HepG2 (cell line): ENCODE results near the gene LRRC8E. TPM values are rescaled to one million over a fixed set of nuclear protein-coding genes. Genes with fewer than 3 reads are reported as not detected.

Source experiments
- ATAC-seq: fragments of 200-7000 bp; cut with Tn5 transposase; 3 replicates; pipeline ENCODE4 v1.9.1; 2020; ENCODE audit warnings: mild to moderate bottlenecking, moderate library complexity
- BruUV-seq: library from RNA; stranded (reverse); fragments of 400-500 nt; replicated peaks from 2 replicates; lab custom pipeline; 2021; lab: Mats Ljungman, UMichigan
- CTCF ChIA-PET: fragments of 300-600 bp; formaldehyde crosslinking; extraction: SDS; loops from one replicate; lab custom pipeline; 2021; ENCODE audit warnings: low total read pairs, inconsistent platforms, low intra/inter-chr PET ratio; lab: Yijun Ruan, JAX
- POLR2A ChIA-PET: fragments of 350-600 bp; sonication (Branson Sonifier 250); formaldehyde crosslinking; loops from one replicate; lab custom pipeline; 2020; ENCODE audit warnings: antibody characterized with exemption, inconsistent platforms; lab: Yijun Ruan, JAX
- DNase-seq: peaks from one replicate; pipeline ENCODE4 v3.0.0-alpha.2; 2015; ENCODE audit warnings: low spot score
- FAIRE-seq: peaks from 3 replicates; lab custom pipeline; 2011; peaks lifted over from hg19 to GRCh38; lab: Jason Lieb, UNC
- H2AFZ ChIP-seq: one replicate; pipeline ENCODE4 v1.6.1; 2011; ENCODE audit warnings: low read length, inconsistent platforms
- H3K27ac ChIP-seq: fragments of 300-600 bp; 3 replicates; pipeline ENCODE4 v1.8.0; 2011; ENCODE audit warnings: mixed run types, mild to moderate bottlenecking, mixed read lengths, low read length, inconsistent platforms; ENCODE audit not compliant: insufficient read depth; ENCODE audit errors: extremely low read length
- H3K27me3 ChIP-seq, 2 experiments: fragments of 200-600 bp in 1 of 2; 2 replicates in 1 of 2; 3 replicates in 1 of 2; pipeline versions ENCODE4 v1.6.0 to v1.8.0; 2011; ENCODE audit warnings: low read length in 2 of 2, mild to moderate bottlenecking in 2 of 2, moderate library complexity in 2 of 2, inconsistent platforms in 1 of 2; ENCODE audit not compliant: insufficient read depth in 2 of 2, control insufficient read depth in 1 of 2
- H3K36me3 ChIP-seq, 2 experiments: fragments of 200-600 bp in 1 of 2; replicated peaks in 1 of 2; 2 replicates in 1 of 2; 3 replicates in 1 of 2; pipeline versions ENCODE4 v1.5.1 to v1.8.0; 2011; ENCODE audit warnings: low read length in 2 of 2, inconsistent platforms in 1 of 2; ENCODE audit not compliant: insufficient read depth in 2 of 2, control insufficient read depth in 1 of 2
- H3K4me1 ChIP-seq: 2 replicates; pipeline ENCODE4 v1.5.1; 2012; ENCODE audit warnings: low read length, inconsistent platforms; ENCODE audit not compliant: insufficient read depth
- H3K4me2 ChIP-seq: 2 replicates; pipeline ENCODE4 v1.6.0; 2011; ENCODE audit warnings: low read depth, low read length, inconsistent platforms
- H3K4me3 ChIP-seq, 3 experiments: fragments of 200-600 bp in 1 of 3; sonication (generic), shearing (Covaris generic) in 1 of 3; replicated peaks in 1 of 3; 2 replicates each; pipeline ENCODE4 v1.5.1; 2011 to 2016; ENCODE audit warnings: low read length in 3 of 3, inconsistent platforms in 2 of 3, low read depth in 2 of 3, mild to moderate bottlenecking in 2 of 3, control low read depth in 1 of 3, mixed read lengths in 1 of 3; ENCODE audit not compliant: insufficient read depth in 1 of 3
- H3K79me2 ChIP-seq: one replicate; pipeline ENCODE4 v1.6.1; 2011; ENCODE audit warnings: low read length, inconsistent platforms; ENCODE audit not compliant: insufficient read depth
- H3K9ac ChIP-seq: 2 replicates; pipeline ENCODE4 v1.6.0; 2011; ENCODE audit warnings: mild to moderate bottlenecking, low read depth, low read length, inconsistent platforms; ENCODE audit not compliant: insufficient read depth
- H3K9me3 ChIP-seq: 2 replicates; pipeline ENCODE4 v1.5.1; 2012; ENCODE audit warnings: mild to moderate bottlenecking, low read length
- H4K20me1 ChIP-seq: 2 replicates; pipeline ENCODE4 v1.6.0; 2011; ENCODE audit warnings: inconsistent platforms, mild to moderate bottlenecking, low read length, moderate library complexity; ENCODE audit not compliant: insufficient read depth
- ATF7 ChIP-seq, 2 experiments: fragments of 450-650 bp in 1 of 2; sonication (generic) in 1 of 2; formaldehyde crosslinking in 1 of 2; IDR thresholded peaks; 2 replicates each; pipeline versions ENCODE4 v1.4.0 to v1.6.1; 2016 to 2020; ENCODE audit warnings: antibody characterized with exemption in 1 of 2, mild to moderate bottlenecking in 1 of 2, missing genetic modification reagents in 1 of 2
- SMARCE1 ChIP-seq: fragments of 450-650 bp; IDR thresholded peaks from 2 replicates; pipeline ENCODE4 v1.6.1; 2017; ENCODE audit warnings: borderline replicate concordance
- SOX6 ChIP-seq, 2 experiments: fragments of 450-650 bp in 1 of 2; sonication (generic) in 1 of 2; formaldehyde crosslinking in 1 of 2; IDR thresholded peaks; 2 replicates each; pipeline versions ENCODE4 v1.4.0 to v1.6.1; 2017 to 2020; ENCODE audit warnings: antibody characterized with exemption in 1 of 2, mild to moderate bottlenecking in 1 of 2, missing genetic modification reagents in 1 of 2
- SRSF9 ChIP-seq: fragments of 200-400 bp; formaldehyde crosslinking; IDR thresholded peaks from 2 replicates; pipeline ENCODE4 v1.6.1; 2018; ENCODE audit warnings: borderline replicate concordance, mild to moderate bottlenecking, low read depth, low read length; ENCODE audit not compliant: insufficient read depth, poor library complexity, severe bottlenecking
- ZNF263 ChIP-seq: sonication (generic); formaldehyde crosslinking; IDR thresholded peaks from 2 replicates; pipeline ENCODE4 v1.4.0; 2020; ENCODE audit warnings: missing genetic modification reagents
- ZNF446 ChIP-seq: sonication (generic); formaldehyde crosslinking; IDR thresholded peaks from 2 replicates; pipeline ENCODE4 v1.5.0; 2020; ENCODE audit warnings: mild to moderate bottlenecking, missing genetic modification reagents
- ZNF558 ChIP-seq: sonication (generic); formaldehyde crosslinking; IDR thresholded peaks from 2 replicates; pipeline ENCODE4 v1.9.0; 2022; ENCODE audit warnings: mild to moderate bottlenecking, missing genetic modification reagents, borderline replicate concordance
- WGBS: methylation state at CpG from one replicate; pipeline ENCODE4 v1.1.6; 2017; ENCODE audit warnings: low lambda C conversion rate; 5-methylcytosine and 5-hydroxymethylcytosine counted together
- in situ Hi-C: cut with HindIII; loops from 2 replicates; pipeline ENCODE4 v1.10.0; 2017; ENCODE audit warnings: low pct_unique_long_range_greater_than_20kb; ENCODE audit not compliant: extremely low pct_ligation_motif_present
- intact Hi-C: fragments of 100-400 bp; cut with micrococcal nuclease; formaldehyde crosslinking; loops from one replicate; pipeline ENCODE4 v1.10.0; 2022; ENCODE audit not compliant: unreplicated experiment
- polyA plus RNA-seq, 8 experiments: library from polyadenylated mRNA; depleted of rRNA in 3 of 8; stranded (reverse) in 7 of 8; unstranded in 1 of 8; fragments of >200 nt; fragmentation: Illumina TruSeq in 4 of 8; extraction: Trizol in 4 of 8; gene quantifications; 2 replicates each; pipeline versions ENCODE4 v1.2.1 to v1.2.3, GENCODE V29; 2011 to 2016; ENCODE audit warnings: low read depth in 4 of 8, missing spikeins in 1 of 8, mixed read lengths in 1 of 8; ENCODE audit not compliant: insufficient read depth in 1 of 8
- total RNA-seq, 5 experiments: library from RNA; depleted of rRNA; stranded (reverse); fragments of >200 nt; fragmentation: Illumina TruSeq; extraction: Trizol; gene quantifications; 2 replicates each; pipeline ENCODE4 v1.2.3, GENCODE V29; 2016; ENCODE audit warnings: low read depth in 1 of 5
- TF ChIP-seq, protein P1 (sequence below): sonication (generic); formaldehyde crosslinking; conservative IDR thresholded peaks from 2 replicates; pipeline ENCODE4 v1.4.0; 2020; ENCODE audit warnings: missing genetic modification reagents
- TF ChIP-seq, protein P2 (sequence below): sonication (generic); formaldehyde crosslinking; IDR thresholded peaks from 2 replicates; pipeline ENCODE4; 2020; ENCODE audit warnings: missing genetic modification reagents, mild to moderate bottlenecking, borderline replicate concordance
- TF ChIP-seq, protein P3 (sequence below): sonication (generic); formaldehyde crosslinking; conservative IDR thresholded peaks from 2 replicates; pipeline ENCODE4 v1.4.0; 2020; ENCODE audit warnings: missing genetic modification reagents
- TF ChIP-seq, protein P4 (sequence below): sonication (generic); formaldehyde crosslinking; conservative IDR thresholded peaks from 2 replicates; pipeline ENCODE4 v1.8.1; 2023; ENCODE audit warnings: missing genetic modification reagents

Gene LRRC8E
- total and polyA plus RNA-seq, 2 of the 13 experiments (the other 11 are each of a cell fraction or from before 2014, with no cell fraction given), result 8.0 to 10.3 TPM

DNA sequence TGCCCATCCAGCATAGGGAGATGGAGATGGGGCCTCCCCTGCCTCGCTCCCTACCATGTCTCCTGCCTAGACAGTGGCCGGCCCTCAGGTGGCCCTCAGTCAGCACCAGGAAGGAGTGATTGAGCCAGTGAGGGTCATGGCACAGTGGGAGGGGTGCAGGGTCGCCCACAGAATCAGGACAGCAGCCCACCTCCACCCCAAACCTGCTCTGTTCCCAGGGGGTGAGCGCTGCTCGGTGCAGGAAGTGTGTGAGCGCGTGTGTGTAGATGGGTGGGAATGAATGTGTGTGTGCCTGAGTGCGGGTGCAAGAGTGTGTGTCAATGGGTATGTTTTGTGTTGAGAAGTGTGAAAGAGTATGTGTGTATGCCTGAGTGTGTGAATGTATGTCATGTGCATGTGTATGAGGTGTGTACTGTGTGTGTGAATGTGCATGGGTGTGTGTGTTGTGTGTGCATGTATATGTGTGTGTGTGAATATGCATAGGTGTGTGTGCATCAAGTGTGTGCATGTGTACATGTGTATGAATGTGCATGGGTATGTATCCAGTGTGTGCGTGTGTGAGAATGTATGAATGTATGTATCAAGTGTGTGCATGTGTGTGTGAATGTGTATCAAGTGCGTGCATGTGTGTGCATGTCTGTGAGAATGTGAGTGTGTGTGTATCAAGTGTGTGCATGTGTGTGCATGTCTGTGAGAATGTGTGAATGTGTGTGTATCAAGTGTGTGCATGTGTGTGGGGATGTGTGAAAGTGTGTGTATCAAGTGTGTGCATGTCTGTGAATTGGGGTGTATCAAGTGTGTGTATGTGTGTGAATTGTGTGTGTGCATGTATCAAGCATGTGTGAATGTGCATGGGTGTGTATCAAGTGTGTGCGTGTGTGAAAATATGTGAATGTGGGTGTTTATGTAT, 46.3 kb upstream of the LRRC8E start:
- peak; percentile 26 for FAIRE-seq
- in situ Hi-C loops (no loop called here), intact Hi-C loops (no loop called here)
- Histone ChIP-seq H3K79me2 (no peaks in the 10 kb centered on the region), H3K4me1 (peaks cover 33% of the 10 kb centered on the region), H2AFZ (no peak overlapping the region), H3K27me3 (no peaks in the 10 kb centered on the region), H3K27ac (no peak overlapping the region), H3K9me3 (no peaks in the 10 kb centered on the region), H3K36me3 (no peaks in the 10 kb centered on the region), H3K4me2 (no peak overlapping the region), H4K20me1 (no peaks in the 10 kb centered on the region), H3K9ac (no peak overlapping the region), H3K4me3 (no peak overlapping the region)
- WGBS, result 77% methylated on average over 9 of the region's 11 CpGs
- DNase-seq, result no peak
- CTCF ChIA-PET, result no interaction called here
- no peak for ATAC-seq
- POLR2A ChIA-PET, result no interaction called here
- no TSS peak for BruUV-seq
- TF ChIP-seq ATF7 (IDR thresholded peaks at IDR 0.05) (0 out of 2 replicates have a peak, but pooled peaks have one; percentile 6), ATF7 (CRISPR knock-in tag; IDR thresholded peaks at IDR 0.05) (no peak), SOX6 (IDR thresholded peaks at IDR 0.05) (no peak), SOX6 (CRISPR knock-in tag; IDR thresholded peaks at IDR 0.05) (no peak), SRSF9 (no peak), ZNF263 (CRISPR knock-in tag) (no peak), ZNF446 (CRISPR knock-in tag) (no peak), ZNF558 (no peak), SMARCE1 (no peak)
- TF ChIP-seq, protein P1, sequence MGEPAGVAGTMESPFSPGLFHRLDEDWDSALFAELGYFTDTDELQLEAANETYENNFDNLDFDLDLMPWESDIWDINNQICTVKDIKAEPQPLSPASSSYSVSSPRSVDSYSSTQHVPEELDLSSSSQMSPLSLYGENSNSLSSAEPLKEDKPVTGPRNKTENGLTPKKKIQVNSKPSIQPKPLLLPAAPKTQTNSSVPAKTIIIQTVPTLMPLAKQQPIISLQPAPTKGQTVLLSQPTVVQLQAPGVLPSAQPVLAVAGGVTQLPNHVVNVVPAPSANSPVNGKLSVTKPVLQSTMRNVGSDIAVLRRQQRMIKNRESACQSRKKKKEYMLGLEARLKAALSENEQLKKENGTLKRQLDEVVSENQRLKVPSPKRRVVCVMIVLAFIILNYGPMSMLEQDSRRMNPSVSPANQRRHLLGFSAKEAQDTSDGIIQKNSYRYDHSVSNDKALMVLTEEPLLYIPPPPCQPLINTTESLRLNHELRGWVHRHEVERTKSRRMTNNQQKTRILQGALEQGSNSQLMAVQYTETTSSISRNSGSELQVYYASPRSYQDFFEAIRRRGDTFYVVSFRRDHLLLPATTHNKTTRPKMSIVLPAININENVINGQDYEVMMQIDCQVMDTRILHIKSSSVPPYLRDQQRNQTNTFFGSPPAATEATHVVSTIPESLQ (CRISPR knock-in tag), result no peak
- TF ChIP-seq, protein P2, sequence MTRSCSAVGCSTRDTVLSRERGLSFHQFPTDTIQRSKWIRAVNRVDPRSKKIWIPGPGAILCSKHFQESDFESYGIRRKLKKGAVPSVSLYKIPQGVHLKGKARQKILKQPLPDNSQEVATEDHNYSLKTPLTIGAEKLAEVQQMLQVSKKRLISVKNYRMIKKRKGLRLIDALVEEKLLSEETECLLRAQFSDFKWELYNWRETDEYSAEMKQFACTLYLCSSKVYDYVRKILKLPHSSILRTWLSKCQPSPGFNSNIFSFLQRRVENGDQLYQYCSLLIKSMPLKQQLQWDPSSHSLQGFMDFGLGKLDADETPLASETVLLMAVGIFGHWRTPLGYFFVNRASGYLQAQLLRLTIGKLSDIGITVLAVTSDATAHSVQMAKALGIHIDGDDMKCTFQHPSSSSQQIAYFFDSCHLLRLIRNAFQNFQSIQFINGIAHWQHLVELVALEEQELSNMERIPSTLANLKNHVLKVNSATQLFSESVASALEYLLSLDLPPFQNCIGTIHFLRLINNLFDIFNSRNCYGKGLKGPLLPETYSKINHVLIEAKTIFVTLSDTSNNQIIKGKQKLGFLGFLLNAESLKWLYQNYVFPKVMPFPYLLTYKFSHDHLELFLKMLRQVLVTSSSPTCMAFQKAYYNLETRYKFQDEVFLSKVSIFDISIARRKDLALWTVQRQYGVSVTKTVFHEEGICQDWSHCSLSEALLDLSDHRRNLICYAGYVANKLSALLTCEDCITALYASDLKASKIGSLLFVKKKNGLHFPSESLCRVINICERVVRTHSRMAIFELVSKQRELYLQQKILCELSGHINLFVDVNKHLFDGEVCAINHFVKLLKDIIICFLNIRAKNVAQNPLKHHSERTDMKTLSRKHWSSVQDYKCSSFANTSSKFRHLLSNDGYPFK (CRISPR knock-in tag), result no peak
- TF ChIP-seq, protein P3, sequence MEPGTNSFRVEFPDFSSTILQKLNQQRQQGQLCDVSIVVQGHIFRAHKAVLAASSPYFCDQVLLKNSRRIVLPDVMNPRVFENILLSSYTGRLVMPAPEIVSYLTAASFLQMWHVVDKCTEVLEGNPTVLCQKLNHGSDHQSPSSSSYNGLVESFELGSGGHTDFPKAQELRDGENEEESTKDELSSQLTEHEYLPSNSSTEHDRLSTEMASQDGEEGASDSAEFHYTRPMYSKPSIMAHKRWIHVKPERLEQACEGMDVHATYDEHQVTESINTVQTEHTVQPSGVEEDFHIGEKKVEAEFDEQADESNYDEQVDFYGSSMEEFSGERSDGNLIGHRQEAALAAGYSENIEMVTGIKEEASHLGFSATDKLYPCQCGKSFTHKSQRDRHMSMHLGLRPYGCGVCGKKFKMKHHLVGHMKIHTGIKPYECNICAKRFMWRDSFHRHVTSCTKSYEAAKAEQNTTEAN (CRISPR knock-in tag), result 0 out of 2 replicates have a peak, but pooled peaks have one; percentile 30
- TF ChIP-seq, protein P4, sequence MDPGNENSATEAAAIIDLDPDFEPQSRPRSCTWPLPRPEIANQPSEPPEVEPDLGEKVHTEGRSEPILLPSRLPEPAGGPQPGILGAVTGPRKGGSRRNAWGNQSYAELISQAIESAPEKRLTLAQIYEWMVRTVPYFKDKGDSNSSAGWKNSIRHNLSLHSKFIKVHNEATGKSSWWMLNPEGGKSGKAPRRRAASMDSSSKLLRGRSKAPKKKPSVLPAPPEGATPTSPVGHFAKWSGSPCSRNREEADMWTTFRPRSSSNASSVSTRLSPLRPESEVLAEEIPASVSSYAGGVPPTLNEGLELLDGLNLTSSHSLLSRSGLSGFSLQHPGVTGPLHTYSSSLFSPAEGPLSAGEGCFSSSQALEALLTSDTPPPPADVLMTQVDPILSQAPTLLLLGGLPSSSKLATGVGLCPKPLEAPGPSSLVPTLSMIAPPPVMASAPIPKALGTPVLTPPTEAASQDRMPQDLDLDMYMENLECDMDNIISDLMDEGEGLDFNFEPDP (CRISPR knock-in tag), result no peak
